Measurements from ENCODE around the gene SPNS1. TPM values are rescaled to one million over a fixed set of nuclear protein-coding genes. Genes with fewer than 3 reads are reported as not detected.
"Not testable (repeated sequence)": the region's sequence is repeated elsewhere in the genome, so short reads cannot be mapped to it uniquely, and the experiment has no call there.

Gene SPNS1
- total RNA-seq, 3 donors from 2014 or later, result 15.1 to 19.5 (median 17.8) TPM

DNA sequence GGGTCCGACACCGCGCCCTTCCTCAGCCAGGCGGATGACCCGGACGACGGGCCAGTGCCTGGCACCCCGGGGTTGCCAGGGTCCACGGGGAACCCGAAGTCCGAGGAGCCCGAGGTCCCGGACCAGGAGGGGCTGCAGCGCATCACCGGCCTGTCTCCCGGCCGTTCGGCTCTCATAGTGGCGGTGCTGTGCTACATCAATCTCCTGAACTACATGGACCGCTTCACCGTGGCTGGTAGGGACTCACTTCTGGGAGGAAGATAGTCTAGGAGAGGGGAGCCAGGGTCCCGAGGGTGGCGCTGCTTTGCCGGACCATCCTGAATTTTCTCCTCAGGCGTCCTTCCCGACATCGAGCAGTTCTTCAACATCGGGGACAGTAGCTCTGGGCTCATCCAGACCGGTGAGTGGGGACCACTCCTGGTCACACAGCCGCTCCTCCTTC, 601 bp downstream of the SPNS1 start:
- H3K27ac ChIP-seq, result peak overlapping the region; percentile 86 to 89
- H3K4me3 ChIP-seq, result peak overlapping the region; percentile 79 to 95 (median 94)
- H3K4me1 ChIP-seq, result peaks cover 0 to 10% of the 10 kb centered on the region in 2 donors
- TF ChIP-seq, protein P1, sequence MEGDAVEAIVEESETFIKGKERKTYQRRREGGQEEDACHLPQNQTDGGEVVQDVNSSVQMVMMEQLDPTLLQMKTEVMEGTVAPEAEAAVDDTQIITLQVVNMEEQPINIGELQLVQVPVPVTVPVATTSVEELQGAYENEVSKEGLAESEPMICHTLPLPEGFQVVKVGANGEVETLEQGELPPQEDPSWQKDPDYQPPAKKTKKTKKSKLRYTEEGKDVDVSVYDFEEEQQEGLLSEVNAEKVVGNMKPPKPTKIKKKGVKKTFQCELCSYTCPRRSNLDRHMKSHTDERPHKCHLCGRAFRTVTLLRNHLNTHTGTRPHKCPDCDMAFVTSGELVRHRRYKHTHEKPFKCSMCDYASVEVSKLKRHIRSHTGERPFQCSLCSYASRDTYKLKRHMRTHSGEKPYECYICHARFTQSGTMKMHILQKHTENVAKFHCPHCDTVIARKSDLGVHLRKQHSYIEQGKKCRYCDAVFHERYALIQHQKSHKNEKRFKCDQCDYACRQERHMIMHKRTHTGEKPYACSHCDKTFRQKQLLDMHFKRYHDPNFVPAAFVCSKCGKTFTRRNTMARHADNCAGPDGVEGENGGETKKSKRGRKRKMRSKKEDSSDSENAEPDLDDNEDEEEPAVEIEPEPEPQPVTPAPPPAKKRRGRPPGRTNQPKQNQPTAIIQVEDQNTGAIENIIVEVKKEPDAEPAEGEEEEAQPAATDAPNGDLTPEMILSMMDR (IDR thresholded peaks at IDR 0.05), result no peak
- no peak for TF ChIP-seq POLR2AphosphoS5 (IDR thresholded peaks at IDR 0.05)
- TF ChIP-seq POLR2A (IDR thresholded peaks at IDR 0.05), result no peak
- no peaks in the 10 kb centered on the region for H3K36me3 ChIP-seq
- no peaks in the 10 kb centered on the region for H3K27me3 ChIP-seq
- H3K9me3 ChIP-seq, result no peaks in the 10 kb centered on the region
- DNase-seq (ENCODE audit: low spot score in 2 of 2), result no peak
- intact Hi-C loops (cut with DNase I; ENCODE audit: low total_unique reads), result no loop called here

DNA sequence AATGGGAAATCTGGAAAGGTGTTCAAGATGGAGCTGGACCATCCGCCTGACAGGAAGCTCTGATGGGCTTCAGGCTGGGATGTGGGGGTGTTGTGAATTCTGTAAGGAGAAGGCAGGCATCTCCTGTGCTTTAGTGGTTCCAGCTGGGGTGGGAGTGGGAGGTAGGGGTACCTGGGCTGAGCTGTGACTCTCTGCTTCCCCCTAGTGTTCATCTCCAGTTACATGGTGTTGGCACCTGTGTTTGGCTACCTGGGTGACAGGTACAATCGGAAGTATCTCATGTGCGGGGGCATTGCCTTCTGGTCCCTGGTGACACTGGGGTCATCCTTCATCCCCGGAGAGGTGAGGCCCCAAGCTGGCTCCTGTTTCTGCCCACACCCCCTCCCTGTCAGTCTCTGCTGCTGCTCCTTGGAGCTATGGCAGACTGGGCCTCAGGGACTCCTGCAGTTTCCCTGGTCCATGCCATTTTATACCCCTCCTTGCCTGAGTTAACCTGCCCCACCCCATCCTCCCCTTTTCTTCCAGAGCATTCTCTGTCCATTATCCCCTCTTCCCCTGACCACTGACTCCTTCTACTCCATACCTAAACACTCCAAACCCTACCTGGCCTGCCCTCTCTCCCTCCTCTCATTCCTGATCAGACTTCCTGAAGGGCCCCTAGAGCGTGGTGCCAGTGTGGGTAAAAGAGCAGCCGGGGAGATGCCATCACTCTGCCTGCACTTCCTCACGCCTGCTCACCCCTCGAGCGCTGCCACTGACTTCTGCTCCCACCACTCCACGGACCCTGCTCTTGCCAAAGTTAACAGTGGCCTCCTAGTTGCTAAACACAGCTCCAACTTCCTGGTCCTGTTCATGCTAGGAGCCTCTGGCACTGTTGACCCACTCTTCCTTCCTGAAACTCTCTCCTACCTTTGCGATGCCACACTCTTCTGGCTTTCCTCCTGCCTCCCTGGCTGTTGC, 3.4 kb downstream of the SPNS1 start:
- H3K27ac ChIP-seq, result no peak overlapping the region
- peaks cover 0 to 10% of the 10 kb centered on the region in 2 donors for H3K4me1 ChIP-seq
- no peaks in the 10 kb centered on the region for H3K9me3 ChIP-seq
- intact Hi-C loops (cut with DNase I; ENCODE audit: low total_unique reads), result no loop called here
- H3K4me3 ChIP-seq, result no peak overlapping the region
- H3K36me3 ChIP-seq, result no peaks in the 10 kb centered on the region
- no peak for TF ChIP-seq POLR2AphosphoS5 (IDR thresholded peaks at IDR 0.05)
- TF ChIP-seq, protein P1 (IDR thresholded peaks at IDR 0.05), result peak in 1 of 3 donors; percentile 27
- no peak for TF ChIP-seq POLR2A (IDR thresholded peaks at IDR 0.05)
- no peaks in the 10 kb centered on the region for H3K27me3 ChIP-seq
- no peak for DNase-seq (ENCODE audit: low spot score in 2 of 2)

GRCh38 chr16:28980330-28980729, 5.8 kb downstream of the SPNS1 start:
- H3K27ac ChIP-seq; H3K27me3 ChIP-seq; H3K9me3 ChIP-seq; H3K4me3 ChIP-seq; intact Hi-C loops (cut with DNase I; ENCODE audit: low total_unique reads); DNase-seq (ENCODE audit: low spot score in 2 of 2); H3K4me1 ChIP-seq: not testable (repeated sequence)
- peaks cover 14% of the 10 kb centered on the region for H3K36me3 ChIP-seq

- Histone ChIP-seq H3K4me1 (no peaks in the 10 kb centered on the region), H3K36me3 (peaks cover 14% of the 10 kb centered on the region), H3K9me3 (no peaks in the 10 kb centered on the region), H3K27me3 (no peaks in the 10 kb centered on the region), H3K27ac (no peak overlapping the region), H3K4me3 (no peak overlapping the region)
- intact Hi-C loops (cut with DNase I; ENCODE audit: low total_unique reads), result no loop called here
- TF ChIP-seq, protein P1 (IDR thresholded peaks at IDR 0.05), result no peak
- TF ChIP-seq POLR2AphosphoS5 (IDR thresholded peaks at IDR 0.05), result no peak
- no peak for TF ChIP-seq POLR2A (IDR thresholded peaks at IDR 0.05)
- DNase-seq (ENCODE audit: low spot score in 2 of 2), result no peak
Observed at GRCh38 chr16:28980929-28981328, 6.4 kb downstream of the SPNS1 start.

DNA sequence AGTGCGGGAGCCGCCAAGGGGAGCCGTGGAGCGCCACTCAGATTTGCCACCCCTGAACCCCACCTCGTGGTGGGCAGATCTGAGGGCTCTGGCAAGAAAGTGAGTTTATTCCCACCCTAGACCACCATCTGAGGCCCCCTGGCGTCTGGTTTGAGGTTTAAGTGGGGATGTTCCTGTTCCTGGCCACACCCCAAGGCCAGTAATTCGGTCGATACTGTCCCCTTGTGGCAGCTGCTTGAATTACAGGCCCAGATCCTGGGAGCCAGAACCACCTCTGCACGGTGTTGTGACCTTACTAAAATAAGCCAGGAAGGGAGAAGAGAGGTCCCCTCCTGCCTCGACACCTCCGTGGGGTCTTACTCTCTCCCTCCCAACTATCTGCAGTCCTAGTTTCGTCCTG, 6.9 kb downstream of the SPNS1 start:
- TF ChIP-seq POLR2A (IDR thresholded peaks at IDR 0.05) (no peak), POLR2AphosphoS5 (IDR thresholded peaks at IDR 0.05) (no peak)
- TF ChIP-seq, protein P1 (IDR thresholded peaks at IDR 0.05), result no peak
- DNase-seq (ENCODE audit: low spot score in 2 of 2), result no peak
- Histone ChIP-seq H3K9me3 (peaks cover 0 to 2% of the 10 kb centered on the region in 2 donors), H3K27ac (no peak overlapping the region), H3K4me1 (no peaks in the 10 kb centered on the region), H3K36me3 (peaks cover 14% of the 10 kb centered on the region), H3K27me3 (no peaks in the 10 kb centered on the region), H3K4me3 (no peak overlapping the region)
- intact Hi-C loops (cut with DNase I; ENCODE audit: low total_unique reads), result no loop called here
